GM19099 (cell line): ENCODE measurements around the gene FAM50A.

Experiments used
- POLR2A ChIP-seq: IDR thresholded peaks from 3 replicates; pipeline ENCODE4 v1.6.1; 2011; ENCODE audit warnings: low read depth; ENCODE audit not compliant: insufficient read length; ENCODE audit errors: extremely low read depth

FAM50A gene

DNA sequence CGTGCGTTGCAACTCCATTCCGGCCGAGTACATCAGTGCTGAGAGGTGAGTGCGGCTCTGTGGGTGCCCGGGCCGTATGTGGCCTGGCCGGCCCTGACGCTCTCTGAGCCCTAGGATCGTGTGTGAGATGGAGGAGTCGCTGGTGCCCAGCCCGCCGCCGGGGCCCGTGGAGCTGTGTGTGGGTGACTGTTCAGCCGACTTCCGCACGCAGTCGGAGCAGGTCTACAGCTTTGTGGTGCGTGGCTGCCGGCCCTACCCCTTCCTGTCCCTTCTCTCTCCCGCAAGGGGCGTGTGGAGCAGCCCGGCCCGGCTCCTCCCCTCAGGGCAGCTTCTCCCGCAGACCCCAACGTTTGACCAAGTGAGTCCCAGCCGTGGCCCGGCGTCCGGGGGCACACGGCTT lies 22.1 kb downstream of the FAM50A start:
- TF ChIP-seq POLR2A: no peak

DNA sequence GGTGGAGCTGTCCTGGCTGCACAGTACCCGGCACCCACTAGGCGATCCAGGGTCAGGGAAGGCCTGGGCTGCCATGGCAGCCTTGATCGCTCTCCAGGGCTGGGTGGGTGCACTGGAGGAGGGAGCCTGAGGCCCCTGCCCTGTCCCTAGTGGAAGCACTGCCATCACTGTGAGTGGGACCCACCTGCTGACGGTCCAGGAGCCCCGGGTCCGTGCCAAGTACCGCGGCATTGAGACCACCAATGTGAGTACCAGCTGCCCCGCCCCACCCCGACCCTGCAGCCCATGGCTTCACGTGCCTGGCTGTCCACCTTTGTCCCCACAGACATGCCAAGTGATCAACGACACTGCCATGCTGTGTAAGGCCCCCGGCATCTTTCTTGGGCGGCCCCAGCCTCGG lies 23.0 kb downstream of the FAM50A start:
- TF ChIP-seq POLR2A: no peak

DNA sequence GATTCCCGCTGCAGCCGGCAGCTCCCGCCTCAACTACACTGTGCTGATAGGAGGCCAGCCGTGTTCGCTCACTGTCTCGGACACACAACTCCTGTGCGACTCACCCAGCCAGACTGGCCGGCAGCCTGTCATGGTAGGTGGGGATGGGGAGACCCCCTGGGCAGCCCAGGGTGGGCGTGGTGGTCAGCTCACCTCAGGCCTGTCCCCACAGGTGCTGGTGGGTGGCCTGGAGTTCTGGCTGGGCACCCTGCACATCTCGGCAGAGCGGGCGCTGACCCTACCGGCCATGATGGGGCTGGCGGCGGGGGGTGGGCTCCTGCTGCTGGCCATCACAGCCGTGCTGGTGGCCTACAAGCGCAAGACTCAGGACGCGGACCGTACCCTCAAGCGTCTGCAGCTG lies 23.6 kb downstream of the FAM50A start:
- TF ChIP-seq POLR2A: no peak

DNA sequence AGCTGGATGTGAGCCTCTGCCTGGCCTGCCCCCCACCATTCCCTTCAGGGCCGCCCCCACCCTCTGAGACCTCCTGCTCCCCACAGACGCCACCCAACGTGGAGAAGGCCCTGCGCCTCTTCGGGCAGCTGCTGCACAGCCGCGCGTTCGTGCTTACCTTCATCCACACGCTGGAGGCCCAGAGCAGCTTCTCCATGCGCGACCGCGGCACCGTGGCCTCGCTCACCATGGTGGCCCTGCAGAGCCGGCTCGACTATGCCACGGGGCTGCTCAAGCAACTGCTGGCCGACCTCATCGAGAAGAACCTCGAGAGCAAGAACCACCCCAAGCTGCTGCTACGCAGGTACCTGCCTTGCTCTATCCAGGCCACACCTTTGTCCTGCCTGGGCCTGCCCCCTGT lies 24.3 kb downstream of the FAM50A start:
- no peak for TF ChIP-seq POLR2A

DNA sequence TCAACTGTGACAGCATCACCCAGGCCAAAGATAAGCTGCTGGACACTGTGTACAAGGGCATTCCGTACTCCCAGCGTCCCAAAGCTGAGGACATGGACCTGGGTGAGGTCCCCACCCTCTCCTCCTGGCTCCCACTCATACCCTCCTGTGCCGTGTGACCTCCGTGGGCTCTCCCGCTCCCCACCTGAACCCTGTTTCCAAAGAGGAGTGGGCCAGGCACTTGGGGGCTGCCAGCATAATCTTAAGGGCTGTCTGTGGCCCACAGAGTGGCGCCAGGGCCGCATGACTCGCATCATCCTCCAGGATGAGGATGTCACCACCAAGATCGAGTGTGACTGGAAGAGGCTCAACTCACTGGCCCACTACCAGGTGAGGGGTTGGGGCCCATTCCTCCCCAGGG lies 25.2 kb downstream of the FAM50A start:
- TF ChIP-seq POLR2A: no peak

DNA sequence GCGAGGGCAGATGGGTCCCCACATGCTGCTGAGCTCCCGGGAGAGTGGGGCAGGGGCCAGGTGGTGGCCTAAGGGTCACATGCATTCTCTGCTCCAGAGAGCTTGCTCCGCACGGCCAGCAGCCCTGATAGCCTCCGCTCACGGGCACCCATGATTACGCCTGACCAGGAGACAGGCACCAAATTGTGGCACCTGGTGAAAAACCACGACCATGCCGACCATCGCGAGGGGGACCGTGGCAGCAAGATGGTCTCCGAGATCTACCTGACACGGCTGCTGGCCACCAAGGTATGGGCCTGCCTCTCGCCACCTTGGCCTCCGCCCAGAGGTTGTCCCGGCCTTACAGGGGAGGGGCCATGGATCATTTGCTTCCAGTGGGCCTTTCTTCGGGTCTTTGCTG lies 25.9 kb downstream of the FAM50A start:
- TF ChIP-seq POLR2A: no peak

DNA sequence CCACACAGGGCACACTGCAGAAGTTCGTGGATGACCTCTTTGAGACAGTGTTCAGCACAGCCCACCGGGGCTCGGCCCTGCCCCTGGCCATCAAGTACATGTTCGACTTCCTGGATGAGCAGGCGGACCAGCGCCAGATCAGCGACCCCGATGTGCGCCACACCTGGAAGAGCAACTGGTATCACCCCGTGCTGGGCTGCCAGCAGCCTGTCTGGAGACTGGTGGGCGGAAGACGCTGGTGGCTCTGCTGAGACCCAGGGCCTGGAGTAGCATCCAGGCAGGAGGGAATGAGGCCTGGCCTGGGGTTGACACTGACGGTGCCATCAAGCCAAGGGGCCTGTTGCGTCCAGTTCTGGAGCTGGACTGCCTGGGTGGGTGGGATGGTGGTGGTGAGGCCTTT lies 26.5 kb downstream of the FAM50A start:
- TF ChIP-seq POLR2A: no peak

DNA sequence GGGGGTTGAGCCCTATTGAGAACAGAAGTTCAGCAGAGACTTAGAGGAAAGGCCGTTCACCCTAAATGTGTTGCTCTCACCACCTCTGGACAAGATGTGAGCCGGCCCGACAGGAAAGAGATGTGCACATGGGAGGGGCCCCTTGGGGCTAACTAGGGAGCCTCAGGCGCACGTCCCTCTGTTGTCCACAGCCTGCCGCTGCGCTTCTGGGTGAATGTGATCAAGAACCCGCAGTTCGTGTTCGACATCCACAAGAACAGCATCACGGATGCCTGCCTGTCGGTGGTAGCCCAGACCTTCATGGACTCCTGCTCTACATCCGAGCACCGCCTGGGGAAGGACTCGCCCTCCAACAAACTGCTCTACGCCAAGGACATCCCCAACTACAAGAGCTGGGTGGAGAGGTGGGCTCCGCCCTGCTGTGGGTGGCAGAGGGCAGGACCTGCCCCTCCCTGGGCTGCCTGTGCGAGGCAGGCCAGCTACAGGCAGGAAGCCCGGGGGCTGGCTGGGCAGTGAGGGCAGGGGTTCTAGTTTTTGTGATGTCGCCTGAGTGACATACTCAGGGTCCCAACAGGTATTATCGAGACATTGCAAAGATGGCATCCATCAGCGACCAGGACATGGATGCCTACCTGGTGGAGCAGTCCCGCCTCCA lies 27.1 kb downstream of the FAM50A start:
- no peak for TF ChIP-seq POLR2A

DNA sequence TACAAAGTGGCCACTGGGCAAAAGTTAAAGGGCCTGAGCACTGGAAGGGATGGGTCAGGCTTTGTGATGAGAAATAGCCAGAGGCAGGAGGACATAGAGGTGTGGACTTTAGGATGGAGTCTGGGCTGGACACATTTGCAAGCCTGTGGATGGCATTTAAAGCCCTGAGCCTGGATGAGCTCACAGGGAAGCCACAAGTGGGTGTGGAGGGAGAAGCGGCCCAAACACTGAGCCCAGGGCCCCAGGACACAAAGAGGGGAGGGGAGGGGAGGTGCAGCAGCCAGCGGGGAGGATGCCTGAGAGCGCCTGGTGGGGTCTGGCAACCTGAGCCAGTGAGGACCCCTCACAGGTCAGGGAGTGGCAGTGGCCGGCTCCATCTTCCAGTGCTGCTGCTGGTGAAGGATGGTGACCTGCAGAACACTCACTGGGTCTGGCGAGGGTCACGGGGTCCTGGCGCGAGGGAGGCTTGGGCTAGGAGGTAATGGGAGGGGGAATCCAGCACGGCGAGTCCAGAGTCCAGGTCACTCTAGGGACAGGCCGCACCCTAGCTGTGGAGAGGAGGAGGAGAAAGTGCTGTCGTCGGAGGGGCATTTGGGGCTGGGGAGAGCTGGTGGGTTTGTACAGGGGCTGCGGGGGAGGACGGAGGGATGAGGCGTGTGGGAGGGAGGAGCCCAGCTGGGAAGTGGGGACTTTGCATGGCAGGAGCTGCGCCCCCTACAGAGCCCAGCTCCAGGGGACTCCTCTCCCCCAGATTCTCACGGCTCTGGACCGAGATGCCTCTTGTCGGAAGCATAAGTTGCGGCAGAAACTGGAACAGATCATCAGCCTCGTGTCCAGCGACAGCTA lies 28.1 kb downstream of the FAM50A start:
- TF ChIP-seq POLR2A: no peak

DNA sequence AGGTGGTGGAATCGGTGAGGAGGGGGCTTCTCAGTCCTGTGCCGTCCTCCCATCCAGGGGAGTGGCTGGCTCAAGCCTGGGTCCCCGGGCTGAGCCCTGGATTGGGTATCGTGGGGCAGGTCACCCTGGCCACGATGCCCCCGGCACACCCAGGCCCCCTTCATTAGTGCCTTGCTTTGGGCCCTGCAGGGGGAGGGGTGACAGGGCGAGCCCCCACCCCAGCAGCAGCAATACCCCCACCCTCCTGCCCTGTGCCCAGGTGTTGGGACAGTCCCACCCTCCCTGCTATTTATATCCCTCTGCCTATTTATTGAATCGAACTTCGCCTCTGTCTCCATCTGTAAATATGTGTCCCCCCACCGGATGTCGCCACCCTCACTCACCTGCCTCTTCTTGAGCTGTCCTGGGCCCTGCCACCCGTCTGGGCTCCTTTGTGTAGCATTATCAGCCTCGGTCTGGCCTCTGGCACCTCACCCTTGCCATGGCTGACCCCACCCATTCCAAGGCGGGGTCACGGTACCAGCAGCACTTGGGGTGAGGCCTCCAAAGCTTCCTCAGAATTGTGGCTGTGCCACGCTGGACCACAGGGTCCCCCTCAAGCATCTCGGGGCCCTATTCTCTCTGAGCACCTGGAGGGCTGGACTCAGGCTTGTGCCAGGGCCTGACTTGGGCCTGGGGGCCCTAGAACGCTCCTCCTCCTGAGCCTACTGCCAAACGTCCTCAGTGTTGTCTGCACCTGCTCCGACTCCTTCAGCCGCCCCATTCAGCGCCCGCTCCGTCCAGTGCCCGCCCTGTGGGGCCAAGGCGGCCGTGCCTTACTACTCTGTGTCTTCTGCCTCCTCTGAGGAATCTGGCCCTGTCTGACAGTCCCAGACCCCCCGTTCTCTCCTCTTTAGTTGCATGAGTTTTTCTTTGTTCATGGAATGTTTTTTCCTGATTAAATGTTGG lies 29.0 kb downstream of the FAM50A start:
- TF ChIP-seq POLR2A: no peak

DNA sequence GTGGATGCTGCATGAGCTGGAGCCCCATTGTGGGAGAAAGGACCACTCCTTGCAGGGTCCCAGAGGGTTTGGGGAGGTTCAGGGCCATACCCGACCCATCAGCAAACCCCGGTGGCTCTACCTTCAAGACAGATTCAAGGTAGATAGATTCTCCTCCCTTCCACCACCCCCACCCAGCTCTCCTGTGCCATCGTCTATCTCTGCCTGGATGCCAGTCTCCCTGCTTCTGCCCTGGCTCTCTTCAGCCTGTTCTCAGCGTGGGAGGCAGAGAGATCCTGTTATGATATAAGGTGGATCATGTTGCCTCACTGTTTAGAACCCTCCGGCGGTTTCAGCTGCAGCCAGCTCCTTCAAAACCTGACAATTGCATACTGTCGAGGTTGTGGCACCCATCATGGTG lies 29.7 kb downstream of the FAM50A start:
- no peak for TF ChIP-seq POLR2A

DNA sequence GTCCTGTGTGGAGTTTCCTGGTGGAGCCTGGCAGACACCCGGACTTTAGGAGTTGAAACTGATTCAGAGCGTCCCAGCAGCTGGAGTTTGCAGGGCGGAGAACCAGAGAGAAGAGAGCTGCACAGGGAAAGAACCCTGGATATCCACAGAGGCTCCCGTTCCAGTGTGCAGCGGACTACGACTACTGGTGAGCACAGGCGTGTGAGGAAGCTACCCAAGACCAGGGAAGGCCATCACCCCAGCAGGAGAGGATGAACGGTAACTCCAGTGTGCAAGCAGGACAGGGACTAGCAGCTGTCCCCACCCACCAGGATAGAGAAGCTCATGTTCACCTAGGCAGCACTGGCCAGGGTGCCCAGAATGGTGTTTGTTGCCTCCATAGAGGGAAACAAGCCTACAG lies 32.9 kb downstream of the FAM50A start:
- TF ChIP-seq POLR2A: no peak

DNA sequence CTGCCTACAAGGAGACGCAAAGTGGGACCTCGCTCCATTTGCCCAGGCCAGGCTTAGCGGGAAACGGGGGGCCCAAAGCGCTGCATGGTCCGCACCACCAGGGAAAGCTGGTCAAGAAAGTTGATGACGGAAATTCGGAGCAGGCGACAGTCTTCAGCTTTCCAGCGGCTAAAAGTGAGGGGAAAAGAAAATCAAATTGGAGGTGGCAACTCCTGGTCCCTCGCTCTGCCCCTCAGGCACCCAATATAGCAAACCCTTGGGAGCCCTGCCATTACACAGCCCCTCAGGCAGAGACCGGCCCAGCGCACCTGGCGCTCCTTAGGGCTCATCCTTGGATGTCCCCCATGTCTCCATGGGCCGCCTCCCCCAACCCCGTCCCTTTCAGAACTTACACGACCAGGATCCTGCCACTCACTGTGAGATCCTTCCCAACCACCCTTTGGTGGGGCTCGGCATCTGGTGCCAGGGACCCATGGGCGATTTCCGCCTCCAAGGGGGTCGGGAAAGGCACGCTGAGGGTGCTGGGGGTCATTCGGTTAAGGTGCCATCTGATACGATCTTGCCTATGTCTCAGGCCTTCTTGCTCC lies 34.0 kb downstream of the FAM50A start:
- no peak for TF ChIP-seq POLR2A

DNA sequence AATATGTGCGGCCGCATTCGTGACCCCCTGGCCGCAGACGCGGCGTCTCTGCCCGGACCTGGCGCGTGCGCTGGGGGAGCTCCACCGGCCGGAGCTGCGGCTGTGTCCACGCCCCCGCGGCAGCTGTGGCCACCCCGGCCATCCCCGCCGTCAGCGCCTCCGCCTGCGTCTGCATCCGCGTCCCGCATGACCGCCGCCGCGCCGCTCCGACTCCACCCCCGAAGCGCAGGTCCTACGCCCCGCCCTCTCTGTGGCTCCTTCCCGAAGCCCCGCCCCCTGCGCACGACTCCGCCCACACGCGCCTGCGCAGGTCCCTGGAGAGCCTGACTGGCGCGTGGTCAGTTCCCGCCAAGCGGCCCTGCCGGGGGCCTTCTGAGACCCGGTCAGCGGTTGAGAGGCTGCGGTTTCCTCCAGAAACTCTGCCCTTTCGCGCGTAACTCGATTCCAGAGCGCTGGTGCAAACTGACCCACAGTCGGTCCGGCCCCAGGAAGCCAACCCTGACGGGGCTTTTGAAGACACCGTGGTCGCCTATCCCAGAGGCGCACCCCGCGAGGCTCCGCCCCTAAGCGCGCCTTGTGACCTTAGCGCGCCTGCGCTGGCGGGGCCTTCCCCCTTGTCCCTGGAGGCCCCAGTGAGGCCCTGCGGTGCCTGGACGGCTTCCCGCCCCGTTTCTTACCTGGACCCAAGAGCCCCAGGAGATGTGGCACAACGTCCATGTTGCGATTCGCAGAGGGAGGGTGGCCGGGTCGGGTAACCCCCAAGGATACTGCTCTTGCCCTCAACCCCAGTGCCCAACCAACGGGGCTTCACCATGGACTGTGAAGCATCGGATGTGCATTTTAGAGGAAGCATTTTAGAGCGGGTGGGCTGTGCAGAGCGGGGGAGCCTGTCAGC lies 35.0 kb downstream of the FAM50A start, which contains the start of gene LAGE3:
Gene LAGE3 (minus strand): TSS at position 554 of the 895 bp plus-strand sequence. CDS start 366 bp downstream, at position 188.
- TF ChIP-seq POLR2A: peak; percentile 64
